Activated T-helper 1 cell treated with Interleukin-2 at 50 U/mL for 16 hours (primary cell): ENCODE data around the gene TNFRSF8.

ENCODE experiments used
- DNase-seq: peaks from one replicate; pipeline ENCODE4 v3.0.0-alpha.2; 2020; ENCODE audit warnings: low read depth

The TNFRSF8 gene

DNA sequence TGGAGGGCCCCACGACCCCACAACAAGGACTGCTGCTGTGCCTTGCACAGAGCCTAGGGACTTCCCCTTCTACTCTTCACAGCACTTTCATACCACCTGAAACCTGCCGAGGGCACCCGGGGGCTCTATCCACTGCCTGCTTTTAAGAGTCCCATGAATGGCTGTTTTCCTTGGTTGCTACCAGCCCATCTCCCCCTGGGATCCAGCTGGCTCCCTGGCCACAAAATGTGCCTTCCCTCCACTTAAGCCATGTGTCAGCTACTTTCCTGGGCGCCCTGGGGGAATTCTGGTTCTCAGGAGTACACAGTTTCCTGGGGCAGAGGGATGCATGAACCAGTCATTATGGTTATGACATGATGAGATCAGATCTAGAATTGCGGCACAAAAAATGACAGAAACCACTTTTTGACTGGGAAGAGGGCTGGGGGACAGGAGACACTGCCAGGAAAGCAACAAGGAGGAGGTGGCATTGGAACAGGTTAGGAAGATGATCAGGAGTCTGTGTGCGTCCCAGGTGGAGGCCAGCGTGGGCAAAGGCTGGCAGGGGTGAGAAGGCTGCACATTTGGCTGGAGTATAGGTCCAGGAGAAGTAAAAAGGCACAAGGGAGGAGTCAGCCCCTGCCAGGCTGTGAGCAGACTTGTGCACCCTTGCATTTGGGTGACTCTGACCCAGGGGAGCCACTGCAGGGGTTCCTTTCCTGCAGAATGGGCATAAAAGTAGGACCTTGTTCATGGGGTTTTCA, 3.2 kb upstream of the TNFRSF8 start:
- DNase-seq: no peak

DNA sequence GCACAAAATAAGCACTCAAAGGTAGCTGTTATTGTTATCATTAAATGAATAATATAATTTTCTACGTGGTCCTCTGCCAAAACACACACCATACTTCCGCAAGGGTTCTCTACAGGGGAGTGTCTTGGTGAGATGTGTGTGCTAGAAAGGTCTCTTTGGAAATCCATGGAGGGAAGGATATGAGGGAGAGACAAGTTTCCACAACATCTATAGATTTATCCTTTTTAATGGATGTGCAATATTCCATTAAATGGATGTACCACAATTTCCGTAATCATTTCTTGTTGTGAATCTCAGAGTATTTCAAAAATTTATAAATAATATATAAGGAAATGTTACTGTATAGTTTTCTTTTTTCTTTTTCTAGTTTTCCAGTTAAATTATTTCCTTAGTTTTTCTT, 2.6 kb upstream of the TNFRSF8 start:
- no peak for DNase-seq

DNA sequence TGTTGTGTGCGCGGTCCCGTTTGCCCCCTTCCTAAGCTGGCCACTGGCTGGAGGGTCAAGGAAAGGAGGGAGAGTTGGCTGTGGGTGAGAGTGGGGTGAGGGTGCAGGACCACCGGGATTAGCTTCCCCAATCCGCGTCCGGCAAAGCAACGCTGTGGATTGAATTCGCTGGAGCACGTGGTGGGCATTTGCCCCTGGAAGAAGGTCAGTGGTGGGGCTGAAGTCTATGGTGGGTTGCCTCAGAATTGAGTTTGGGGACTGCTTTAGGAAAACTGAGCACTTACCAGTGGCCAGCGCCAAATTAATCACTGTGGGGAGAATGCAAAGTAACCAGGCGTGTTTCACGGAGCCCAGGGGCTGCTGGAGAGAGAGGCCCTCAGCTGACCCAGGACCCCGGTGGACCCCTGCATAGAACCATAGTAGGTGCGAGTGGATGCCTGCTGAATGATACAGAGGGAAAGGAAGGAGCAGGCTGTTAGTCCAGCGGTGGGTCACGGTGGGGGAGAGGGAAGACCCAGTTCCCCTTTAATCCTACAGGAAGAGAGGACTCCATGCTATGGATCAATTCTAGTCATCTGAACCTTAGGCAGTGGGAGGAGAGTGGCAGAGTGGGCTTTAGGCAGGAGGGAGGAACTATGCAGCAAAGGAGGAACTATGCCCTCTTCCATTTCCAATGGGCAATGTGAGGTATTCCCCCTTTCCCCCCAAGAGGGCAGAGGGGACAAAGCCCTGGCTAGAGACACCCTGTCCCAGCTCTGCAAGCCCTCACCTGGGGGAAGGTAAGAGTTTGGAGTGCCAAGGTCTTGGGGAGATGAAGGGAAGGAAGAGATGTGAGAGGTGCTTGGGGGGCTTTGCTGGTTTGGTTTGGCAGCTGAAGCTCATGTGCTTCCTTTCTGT, 1.2 kb downstream of the TNFRSF8 start:
- no peak for DNase-seq

DNA sequence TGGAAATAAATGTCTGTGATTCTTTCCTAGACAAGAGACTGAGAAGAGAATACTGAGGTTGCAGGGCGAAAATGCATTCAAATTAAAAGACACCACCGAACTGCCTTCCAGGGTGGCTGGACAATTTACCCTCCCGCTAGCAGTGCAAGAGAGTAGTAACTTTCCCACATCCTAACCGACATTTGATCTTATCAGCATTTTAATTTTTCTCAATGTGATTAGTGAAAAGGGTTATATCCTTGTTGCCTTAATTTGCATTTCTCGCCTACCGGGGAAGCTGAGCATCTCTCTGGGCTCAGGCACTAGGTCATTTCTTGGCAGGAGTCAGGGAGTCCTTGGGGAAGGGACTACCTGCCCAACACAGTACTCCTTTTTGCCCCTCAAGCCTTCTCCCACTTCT, 2.8 kb downstream of the TNFRSF8 start:
- no peak for DNase-seq

DNA sequence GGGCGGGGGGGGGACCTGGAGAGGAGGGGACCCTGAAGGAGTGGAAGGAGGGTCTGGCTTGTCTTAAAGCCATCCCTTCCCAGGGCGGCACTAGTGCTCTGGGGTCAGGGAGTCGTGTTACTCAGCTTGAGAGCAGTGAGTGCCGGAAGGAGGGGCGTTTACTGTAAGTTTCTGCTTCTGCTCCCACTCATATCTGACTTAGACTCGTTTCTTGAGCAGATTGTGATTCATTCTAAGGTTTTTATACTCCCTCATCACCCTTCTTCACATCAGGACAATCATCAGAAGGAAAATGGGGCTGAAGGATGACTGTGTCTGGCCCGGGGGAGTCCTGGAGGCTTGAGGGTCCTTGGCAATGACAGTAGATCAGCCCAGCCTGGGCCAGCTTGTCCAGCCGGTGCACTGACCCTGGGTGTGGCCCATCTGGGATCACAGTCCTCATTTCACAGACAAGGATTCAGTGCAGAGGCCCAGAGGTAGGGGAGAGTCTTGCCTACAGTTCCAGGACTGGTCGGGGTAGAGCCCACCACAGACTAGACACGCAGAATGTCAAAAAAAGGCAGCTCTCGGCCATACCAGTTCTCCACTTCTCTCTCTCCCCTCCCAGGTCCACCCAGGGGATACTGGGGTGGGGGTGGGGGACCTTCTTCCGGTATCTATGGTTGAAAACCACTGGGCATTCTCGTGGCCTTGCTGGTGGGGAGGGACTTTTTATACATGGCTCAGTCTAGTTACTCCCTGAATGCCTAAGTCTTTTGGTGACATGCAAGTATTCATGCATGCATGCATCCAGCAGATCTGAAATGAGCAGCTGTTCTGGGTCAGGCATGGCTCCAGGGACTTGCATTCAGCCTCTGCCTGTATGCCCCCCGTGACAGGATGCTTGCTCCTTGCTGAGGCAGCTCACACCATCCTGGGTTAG, 5.1 kb downstream of the TNFRSF8 start:
- DNase-seq: no peak

DNA sequence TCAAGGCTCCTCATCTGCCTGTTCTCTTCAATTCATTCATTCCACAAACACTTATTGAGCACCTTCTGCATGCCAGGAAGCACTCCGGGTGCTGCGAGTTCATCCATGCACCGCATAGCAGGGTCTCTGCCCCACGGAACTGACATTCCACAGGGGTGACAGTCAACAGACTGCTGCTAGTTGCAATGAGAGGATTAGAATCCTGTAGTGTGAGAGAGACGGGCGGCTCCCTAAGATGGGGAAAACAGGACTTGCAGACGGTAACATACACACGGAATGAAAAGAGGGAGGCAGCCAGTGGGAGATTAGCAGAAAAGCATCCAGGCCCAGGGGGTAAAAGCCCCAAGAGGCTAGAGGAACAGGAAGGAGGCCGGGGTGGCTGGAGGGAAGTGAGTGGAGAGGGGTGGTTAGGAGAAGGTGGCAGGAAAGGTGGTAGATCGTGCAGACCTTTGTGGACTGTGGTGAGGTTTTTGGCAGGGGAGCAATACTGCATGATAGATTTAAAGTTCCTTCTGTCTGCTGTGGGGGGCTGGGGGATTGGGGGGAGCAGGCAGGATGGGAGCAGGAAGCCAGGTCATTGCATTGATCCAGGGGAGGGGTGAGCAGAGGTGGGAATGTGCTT, 6.6 kb downstream of the TNFRSF8 start:
- DNase-seq: no peak

DNA sequence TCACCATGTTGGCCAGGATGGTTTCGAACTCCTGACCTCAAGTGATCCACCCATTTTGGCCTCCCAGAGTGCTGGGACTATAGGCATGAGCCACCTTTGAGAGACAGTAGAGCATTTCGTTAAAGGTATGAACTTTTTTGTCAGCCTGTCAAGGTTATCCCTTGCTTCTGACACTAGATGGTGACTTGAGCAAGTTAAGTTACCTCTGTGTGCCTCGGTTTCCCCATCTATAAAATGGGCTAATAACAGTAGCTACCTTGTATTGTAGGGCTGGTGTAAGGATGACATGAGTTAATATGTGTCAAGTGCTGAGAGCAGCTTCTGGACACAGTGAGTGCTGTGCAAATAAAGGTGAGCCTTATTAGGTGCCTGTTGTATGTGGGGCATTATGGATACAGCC, 8.8 kb downstream of the TNFRSF8 start:
- DNase-seq: no peak

DNA sequence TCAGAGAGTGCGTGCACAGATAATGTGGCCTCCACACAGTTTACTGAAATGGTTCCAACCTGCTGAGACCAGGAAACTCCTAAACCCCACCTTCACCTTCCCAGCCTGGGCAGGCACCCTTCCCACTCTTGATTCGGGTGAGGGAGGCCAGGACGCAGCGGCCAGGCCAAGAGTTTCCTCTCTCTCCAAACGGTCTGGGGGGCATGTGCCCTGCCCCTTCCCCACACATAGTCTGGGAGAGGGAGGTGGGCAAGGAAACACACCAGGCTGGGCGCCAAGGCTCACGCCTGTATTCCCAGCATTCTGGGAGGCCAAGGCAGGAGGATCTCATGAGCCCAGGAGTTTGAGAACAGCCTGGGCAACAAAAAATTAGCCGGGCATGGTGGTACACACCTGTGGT, 9.6 kb downstream of the TNFRSF8 start:
- no peak for DNase-seq

DNA sequence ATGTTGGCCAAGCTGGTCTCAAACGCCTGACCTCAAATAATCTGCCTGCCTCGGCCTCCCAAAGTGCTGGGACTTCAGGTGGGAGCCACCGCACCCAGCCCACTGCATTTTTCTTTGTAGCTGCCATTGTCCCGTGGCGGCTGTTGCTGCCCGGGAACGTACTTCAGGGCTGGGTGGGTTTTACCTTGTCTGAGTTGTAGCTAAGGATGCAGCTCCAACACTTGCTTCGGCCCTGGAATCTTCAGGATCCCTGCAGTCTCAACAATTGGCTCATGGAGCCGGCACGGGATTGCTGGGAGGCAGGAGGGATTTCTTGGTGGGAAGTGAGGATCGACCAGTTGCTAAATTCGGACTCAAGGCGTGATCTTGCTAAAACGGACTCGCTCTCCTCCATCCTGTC, 10.7 kb downstream of the TNFRSF8 start:
- DNase-seq: no peak

DNA sequence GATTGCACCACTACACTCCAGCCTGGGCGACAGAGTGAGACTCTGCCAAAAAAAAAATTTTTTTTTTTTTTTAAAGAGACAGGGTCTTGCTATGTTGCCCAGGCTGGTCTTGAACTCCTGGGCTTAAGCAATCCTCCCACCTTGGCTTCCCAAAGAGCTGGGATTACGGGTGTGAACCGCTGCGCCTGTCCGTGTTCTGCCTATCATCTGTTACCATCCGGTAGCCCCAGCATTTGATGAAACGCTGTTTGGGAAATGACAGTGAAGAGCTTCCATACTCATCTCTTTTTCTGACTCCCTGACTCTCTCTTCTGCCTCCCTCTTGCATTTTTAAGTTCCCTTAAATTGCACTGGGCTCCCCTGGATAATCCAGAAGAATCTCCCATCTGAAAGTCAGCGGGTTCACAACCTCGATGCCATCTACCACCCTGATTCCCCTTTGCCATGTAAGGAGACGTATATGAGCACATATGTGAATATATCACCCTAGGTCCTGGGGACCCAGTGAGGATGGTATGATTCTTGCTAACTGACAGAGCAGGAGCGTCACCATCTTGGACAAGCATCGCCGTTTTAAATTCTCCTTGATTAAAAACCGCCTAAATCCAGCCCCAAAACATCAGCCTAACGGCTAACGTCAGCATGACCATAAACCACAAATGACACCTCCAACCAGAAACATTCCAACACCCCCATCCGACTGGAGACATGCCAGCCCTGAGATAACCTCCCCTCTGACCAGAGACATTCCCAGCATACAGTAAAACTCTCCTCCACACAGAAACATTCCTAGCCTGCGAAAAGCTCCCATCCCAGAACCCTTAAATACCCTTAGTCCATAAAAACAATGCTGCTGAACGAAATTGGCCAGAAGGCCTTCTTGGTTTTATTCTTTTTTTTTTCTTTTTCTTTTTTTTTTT, 12.4 kb downstream of the TNFRSF8 start:
- no peak for DNase-seq

DNA sequence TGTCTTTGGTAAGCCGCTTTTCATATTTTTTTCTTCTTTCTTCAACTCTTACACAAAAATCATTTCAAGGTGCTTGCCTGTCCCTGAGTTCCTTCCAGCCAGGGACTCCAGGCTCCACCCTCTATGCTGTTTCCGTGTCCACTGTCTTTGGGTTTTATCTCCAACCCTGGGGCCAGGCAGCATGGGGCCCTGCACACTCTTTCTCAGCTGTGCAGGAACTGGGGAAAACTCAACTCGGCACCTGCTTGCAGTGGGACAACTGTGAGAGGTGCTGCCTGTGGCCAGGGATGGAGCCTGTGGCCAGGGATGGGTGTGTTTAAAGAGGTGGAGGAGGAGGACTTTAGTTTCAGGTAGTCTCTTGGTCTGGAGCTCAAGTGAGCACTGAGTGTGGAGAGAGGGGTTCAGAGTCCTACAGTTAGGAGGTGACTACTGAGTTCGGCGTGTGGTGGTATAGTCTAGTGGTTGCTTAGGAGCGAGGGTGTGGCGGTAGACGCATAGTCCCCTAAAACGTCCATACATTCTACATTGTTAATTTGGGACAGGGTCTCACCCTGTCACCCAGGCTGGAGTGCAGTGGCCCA, 13.4 kb downstream of the TNFRSF8 start:
- DNase-seq: no peak

DNA sequence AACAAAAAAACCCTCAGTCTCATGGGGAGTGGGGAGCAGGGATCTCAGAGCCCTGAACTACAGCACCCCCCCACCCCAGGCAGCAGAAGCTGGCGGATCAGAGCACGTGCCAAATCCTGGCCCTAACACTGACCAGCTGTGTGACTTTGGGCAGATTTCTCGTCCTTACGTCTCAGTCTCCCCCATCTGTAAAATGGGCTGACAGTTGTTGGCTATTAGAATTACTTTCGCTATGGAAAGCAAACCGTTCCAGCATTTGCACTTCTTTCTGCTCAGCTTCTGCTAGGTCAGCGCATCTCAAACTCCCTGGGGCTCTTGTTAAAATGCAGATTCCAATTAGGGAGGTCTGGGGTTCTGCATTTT, 15.5 kb downstream of the TNFRSF8 start:
- DNase-seq: no peak

DNA sequence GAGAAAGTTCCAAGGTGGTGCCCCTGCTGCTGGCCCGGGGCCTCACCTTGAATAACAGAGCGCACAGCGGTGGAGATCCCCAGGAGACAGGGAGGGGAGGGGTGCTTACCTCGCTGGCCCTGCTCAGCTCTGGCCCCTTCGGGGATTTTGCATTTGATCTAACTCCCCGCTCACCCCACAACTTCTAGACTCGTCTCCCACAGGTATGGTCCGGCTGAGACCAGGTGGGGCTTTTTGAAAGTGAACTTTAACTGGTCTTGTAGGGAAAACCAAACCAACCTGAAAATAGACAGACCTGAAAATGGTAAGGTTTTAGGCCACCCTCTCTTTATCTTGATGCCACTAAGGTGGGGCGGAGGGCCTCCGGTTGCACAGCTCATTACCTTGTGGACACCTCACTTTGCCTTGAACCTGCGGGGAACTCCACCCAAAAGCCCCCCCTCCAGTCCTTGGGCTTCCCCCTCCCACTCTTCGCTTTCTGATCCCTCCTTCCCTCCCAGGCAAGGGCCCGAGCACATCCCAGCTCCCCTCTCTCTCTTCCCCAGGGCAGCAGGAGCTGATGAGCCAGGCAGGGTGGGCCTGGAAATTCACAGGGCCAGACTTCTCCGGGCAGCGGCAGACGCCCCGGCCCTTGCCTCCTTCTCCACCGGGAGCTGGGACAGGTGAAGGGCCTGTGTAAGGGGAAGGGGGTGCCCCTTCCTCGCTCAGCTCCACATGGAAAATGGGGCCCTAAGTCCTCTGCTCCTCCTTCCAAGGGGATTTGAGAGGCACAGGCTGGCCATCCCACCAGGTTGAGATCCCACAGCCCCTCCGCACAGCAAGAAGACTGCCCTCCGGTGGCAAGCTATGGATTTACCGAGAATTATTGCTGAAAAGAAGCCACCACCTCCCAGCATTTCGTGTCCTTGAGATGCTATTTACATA, 16.1 kb downstream of the TNFRSF8 start:
- no peak for DNase-seq

DNA sequence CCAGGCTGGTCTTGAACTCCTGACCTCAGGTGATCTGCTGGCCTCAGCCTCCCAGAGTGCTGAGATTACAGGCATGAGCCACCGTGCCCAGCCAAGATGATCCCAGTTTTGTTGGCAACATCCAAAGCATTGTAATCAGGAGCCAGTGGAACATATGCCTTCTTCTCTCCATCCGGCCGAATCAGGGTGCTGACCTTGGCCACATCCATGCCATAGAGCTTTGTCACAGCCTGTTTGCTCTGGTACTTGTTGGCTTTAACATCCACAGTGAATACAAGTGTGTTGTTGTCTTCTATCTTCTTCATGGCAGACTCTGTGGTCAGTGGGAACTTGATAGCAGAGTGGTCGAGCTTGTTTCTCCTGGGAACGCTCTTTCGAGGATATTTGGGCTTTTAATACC, 17.1 kb downstream of the TNFRSF8 start:
- DNase-seq: no peak

DNA sequence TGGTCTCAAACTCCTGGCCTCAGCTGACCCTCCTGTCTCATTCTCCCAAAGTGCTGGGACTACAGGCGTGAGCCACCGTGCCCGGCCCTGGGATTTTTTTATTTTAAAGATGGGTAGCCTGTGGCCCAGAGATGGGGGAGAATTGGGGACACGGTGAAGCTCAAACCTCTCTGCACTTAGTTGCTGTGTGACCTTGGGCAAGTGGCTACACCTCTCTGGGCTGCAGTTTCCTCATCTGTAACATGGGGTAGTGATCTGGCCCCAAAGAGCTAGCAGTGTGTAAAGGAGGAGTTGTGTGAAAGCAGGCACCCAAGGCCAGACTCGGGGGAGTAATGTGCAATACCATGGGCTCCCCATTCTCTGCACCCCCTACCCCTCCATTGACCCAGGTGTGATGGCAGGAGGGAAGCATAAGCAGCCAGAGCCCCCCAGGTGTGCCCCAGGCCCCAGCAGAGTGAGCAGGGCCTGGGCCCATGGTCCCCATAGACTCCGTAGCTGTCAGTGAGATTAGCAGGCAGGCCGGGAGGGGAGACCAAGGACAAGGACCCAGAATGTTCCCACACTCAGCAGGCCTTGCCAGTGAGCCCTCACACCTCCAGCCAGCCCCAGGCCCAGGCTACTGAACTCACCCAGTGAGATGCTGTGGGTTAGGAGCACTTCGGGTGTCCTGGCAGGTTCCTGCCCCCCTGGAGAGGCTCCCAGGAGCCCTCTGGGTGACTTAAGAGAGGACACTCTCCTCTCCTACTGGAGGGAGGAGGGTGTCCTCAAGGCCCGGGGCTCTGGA, 17.9 kb downstream of the TNFRSF8 start:
- no peak for DNase-seq

DNA sequence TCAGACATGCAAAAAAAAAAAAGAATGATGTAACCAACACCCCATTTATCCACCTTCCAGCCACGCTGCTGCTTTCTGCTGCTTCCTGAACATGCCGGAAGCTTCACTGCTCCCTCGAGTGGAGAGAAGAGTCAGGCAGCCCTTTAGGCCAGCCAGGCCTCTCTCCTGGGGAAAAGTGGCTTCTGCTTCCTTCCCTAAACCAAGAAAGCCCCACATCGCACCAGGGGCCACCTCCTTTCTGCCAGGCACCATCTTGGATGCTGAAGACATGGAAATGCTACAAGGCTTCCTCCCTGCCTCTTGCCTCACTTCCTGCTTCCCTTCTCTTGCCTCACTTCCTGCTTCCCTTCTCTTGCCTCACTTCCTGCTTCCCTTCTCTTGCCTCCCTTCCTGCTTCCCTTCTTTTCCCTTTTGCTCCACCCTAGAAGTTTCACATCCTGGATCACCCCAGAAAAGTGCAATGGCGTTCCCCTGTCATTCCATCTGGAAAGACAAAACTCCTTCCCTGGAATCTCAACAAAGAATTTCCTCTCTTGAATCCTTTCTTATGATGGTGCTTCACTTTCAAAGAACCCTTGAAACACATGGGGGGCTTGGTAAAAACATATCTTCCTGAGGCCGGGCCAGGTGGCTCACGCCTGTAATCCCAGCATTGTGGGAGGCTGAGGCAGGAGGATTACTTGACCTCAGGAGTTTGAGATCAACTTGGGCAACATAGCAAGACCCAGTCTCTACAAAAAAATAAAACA, 18.7 kb downstream of the TNFRSF8 start:
- no peak for DNase-seq

DNA sequence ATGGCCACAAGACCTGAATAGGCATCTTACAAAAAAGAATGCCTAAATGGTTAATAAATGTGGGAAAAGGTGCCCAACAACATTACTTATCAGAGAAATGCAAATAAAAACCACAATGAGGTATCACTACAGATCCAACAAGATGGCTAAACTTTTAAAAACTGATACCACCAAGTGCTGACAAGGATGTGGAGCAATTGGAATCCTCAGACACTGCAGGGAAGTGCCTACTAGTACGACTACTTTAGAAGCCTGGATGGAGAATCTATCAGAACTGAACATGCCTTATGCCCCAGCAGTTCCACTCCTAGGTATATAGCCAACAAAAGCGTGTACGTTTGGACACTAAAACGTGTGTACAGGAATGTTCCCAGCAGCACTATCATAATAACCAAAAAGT, 19.9 kb downstream of the TNFRSF8 start:
- no peak for DNase-seq

DNA sequence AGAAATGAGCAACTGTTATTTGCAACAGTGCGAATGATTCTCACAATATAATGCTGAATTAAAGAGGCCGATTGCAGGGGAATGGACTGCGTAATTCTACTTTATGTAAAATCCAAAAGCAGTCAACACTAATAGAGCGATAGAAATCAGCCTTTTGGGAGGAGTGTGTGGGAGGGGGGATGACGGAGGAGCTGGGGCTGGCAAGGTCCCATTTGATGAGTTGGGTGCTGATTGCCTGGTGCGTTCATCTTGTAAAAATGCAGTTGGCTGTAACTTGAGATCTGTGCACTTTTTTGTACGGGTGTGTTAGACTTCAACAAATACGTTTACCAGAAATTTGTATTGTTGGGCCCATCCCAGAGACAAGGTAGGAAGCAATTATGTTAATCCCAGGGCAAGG, 20.7 kb downstream of the TNFRSF8 start:
- no peak for DNase-seq
